ENCODE data around the gene RARA. TPM values are rescaled to one million over a fixed set of nuclear protein-coding genes. Genes with fewer than 3 reads are reported as not detected.
A peak's percentile ranks its signal among the peaks of the same experiment; 100 is the strongest.

The RARA gene
- polyA plus RNA-seq, 1 donor: 34.3 TPM

- DNase-seq: peak; percentile 60
Observed at GRCh38 chr17:40314584-40314956, 5.6 kb downstream of the RARA start.

- no peak for DNase-seq
Observed at GRCh38 chr17:40315206-40315605, 6.2 kb downstream of the RARA start.

- no peak for DNase-seq
Observed at GRCh38 chr17:40315678-40316570, 6.9 kb downstream of the RARA start.

- DNase-seq: no peak
Observed at GRCh38 chr17:40316571-40317344, 7.8 kb downstream of the RARA start.

- no peak for DNase-seq
Observed at GRCh38 chr17:40317345-40317873, 8.4 kb downstream of the RARA start.

GRCh38 chr17:40317880-40318829, 9.2 kb downstream of the RARA start:
- peak; percentile 96 for DNase-seq

- DNase-seq: no peak
Observed at GRCh38 chr17:40318830-40319391, 9.9 kb downstream of the RARA start.

- no peak for DNase-seq
Observed at GRCh38 chr17:40319651-40320540, 10.9 kb downstream of the RARA start.

- no peak for DNase-seq
Observed at GRCh38 chr17:40320756-40321523, 12.0 kb downstream of the RARA start.

- no peak for DNase-seq
Observed at GRCh38 chr17:40321524-40321929, 12.5 kb downstream of the RARA start.

- DNase-seq: no peak
Observed at GRCh38 chr17:40321961-40322357, 13.0 kb downstream of the RARA start.

- peak; percentile 81 for DNase-seq
Observed at GRCh38 chr17:40322358-40323315, 13.7 kb downstream of the RARA start.

GRCh38 chr17:40323391-40324381, 14.7 kb downstream of the RARA start:
- no peak for DNase-seq

- DNase-seq: no peak
Observed at GRCh38 chr17:40325156-40326013, 16.4 kb downstream of the RARA start.

- no peak for DNase-seq
Observed at GRCh38 chr17:40326014-40326831, 17.2 kb downstream of the RARA start.
